ENCODE measurements around the gene PLPP4.

The PLPP4 gene

GRCh38 chr10:120553911-120554310 is 96.9 kb downstream of the PLPP4 start:
- no peak overlapping the region for H3K4me3 ChIP-seq (ENCODE audit: low read length)
- H3K9ac ChIP-seq (ENCODE audit: low read depth, low read length): no peak overlapping the region
- no peaks in the 10 kb centered on the region for H3K27me3 ChIP-seq (ENCODE audit: insufficient read depth, low read length)
- no peaks in the 10 kb centered on the region for H3K36me3 ChIP-seq (ENCODE audit: insufficient read depth, low read length)
- no peak overlapping the region for H3K27ac ChIP-seq (ENCODE audit: low read depth, low read length)
- 97% methylated on average over 2 of the region's 2 CpGs for WGBS
- peaks cover 12% of the 10 kb centered on the region for H3K9me3 ChIP-seq (ENCODE audit: insufficient read depth, low read depth, low read length)
- H3K4me1 ChIP-seq (ENCODE audit: insufficient read depth, low read length): peaks cover 26% of the 10 kb centered on the region

- H3K4me1 ChIP-seq (ENCODE audit: insufficient read depth, low read length): peaks cover 26% of the 10 kb centered on the region
- 68% methylated on average over 4 of the region's 4 CpGs for WGBS
- peaks cover 12% of the 10 kb centered on the region for H3K9me3 ChIP-seq (ENCODE audit: insufficient read depth, low read depth, low read length)
- no peak overlapping the region for H3K4me3 ChIP-seq (ENCODE audit: low read length)
- no peaks in the 10 kb centered on the region for H3K27me3 ChIP-seq (ENCODE audit: insufficient read depth, low read length)
- no peak overlapping the region for H3K9ac ChIP-seq (ENCODE audit: low read depth, low read length)
- peak overlapping the region; percentile 7; the same call in 1 of the 2 replicates for H3K27ac ChIP-seq (ENCODE audit: low read depth, low read length)
- no peaks in the 10 kb centered on the region for H3K36me3 ChIP-seq (ENCODE audit: insufficient read depth, low read length)
Measured at GRCh38 chr10:120555436-120555835, 98.4 kb downstream of the PLPP4 start.

GRCh38 chr10:120555842-120556532 is 99.0 kb downstream of the PLPP4 start:
- H3K36me3 ChIP-seq (ENCODE audit: insufficient read depth, low read length): no peaks in the 10 kb centered on the region
- peak overlapping the region; percentile 7; the same call in 1 of the 2 replicates for H3K27ac ChIP-seq (ENCODE audit: low read depth, low read length)
- peaks cover 12% of the 10 kb centered on the region for H3K9me3 ChIP-seq (ENCODE audit: insufficient read depth, low read depth, low read length)
- H3K27me3 ChIP-seq (ENCODE audit: insufficient read depth, low read length): no peaks in the 10 kb centered on the region
- no peak overlapping the region for H3K9ac ChIP-seq (ENCODE audit: low read depth, low read length)
- H3K4me3 ChIP-seq (ENCODE audit: low read length): no peak overlapping the region
- H3K4me1 ChIP-seq (ENCODE audit: insufficient read depth, low read length): peaks cover 26% of the 10 kb centered on the region
- 14% methylated on average over 2 of the region's 2 CpGs for WGBS

- no peaks in the 10 kb centered on the region for H3K36me3 ChIP-seq (ENCODE audit: insufficient read depth, low read length)
- peaks cover 12% of the 10 kb centered on the region for H3K9me3 ChIP-seq (ENCODE audit: insufficient read depth, low read depth, low read length)
- no peak overlapping the region for H3K27ac ChIP-seq (ENCODE audit: low read depth, low read length)
- H3K9ac ChIP-seq (ENCODE audit: low read depth, low read length): no peak overlapping the region
- H3K4me3 ChIP-seq (ENCODE audit: low read length): no peak overlapping the region
- peaks cover 26% of the 10 kb centered on the region for H3K4me1 ChIP-seq (ENCODE audit: insufficient read depth, low read length)
- 78% methylated on average over 4 of the region's 4 CpGs for WGBS
- H3K27me3 ChIP-seq (ENCODE audit: insufficient read depth, low read length): no peaks in the 10 kb centered on the region
Measured at GRCh38 chr10:120557311-120557710, 100.3 kb downstream of the PLPP4 start.

- H3K9ac ChIP-seq (ENCODE audit: low read depth, low read length): no peak overlapping the region
- H3K4me3 ChIP-seq (ENCODE audit: low read length): no peak overlapping the region
- H3K27ac ChIP-seq (ENCODE audit: low read depth, low read length): no peak overlapping the region
- 91% methylated on average over 11 of the region's 11 CpGs for WGBS
- peaks cover 26% of the 10 kb centered on the region for H3K4me1 ChIP-seq (ENCODE audit: insufficient read depth, low read length)
- no peaks in the 10 kb centered on the region for H3K27me3 ChIP-seq (ENCODE audit: insufficient read depth, low read length)
- no peaks in the 10 kb centered on the region for H3K9me3 ChIP-seq (ENCODE audit: insufficient read depth, low read depth, low read length)
- H3K36me3 ChIP-seq (ENCODE audit: insufficient read depth, low read length): no peaks in the 10 kb centered on the region
Measured at GRCh38 chr10:120559800-120560199, 102.8 kb downstream of the PLPP4 start.

- WGBS: 96% methylated on average over 8 of the region's 9 CpGs
Measured at GRCh38 chr10:120562956-120563355, 105.9 kb downstream of the PLPP4 start.

GRCh38 chr10:120570418-120570817 is 113.4 kb downstream of the PLPP4 start:
- Histone ChIP-seq H3K4me1 (ENCODE audit: insufficient read depth, low read length) (no peaks in the 10 kb centered on the region), H3K27ac (ENCODE audit: low read depth, low read length) (no peak overlapping the region), H3K36me3 (ENCODE audit: insufficient read depth, low read length) (no peaks in the 10 kb centered on the region), H3K9me3 (ENCODE audit: insufficient read depth, low read depth, low read length) (no peaks in the 10 kb centered on the region), H3K9ac (ENCODE audit: low read depth, low read length) (no peak overlapping the region), H3K27me3 (ENCODE audit: insufficient read depth, low read length) (no peaks in the 10 kb centered on the region), H3K4me3 (ENCODE audit: low read length) (no peak overlapping the region)
- WGBS: 85% methylated on average over 1 of the region's 2 CpGs

More at GRCh38 chr10:120562956-120563355, 105.9 kb downstream of the PLPP4 start:
- Histone ChIP-seq H3K27me3 (ENCODE audit: insufficient read depth, low read length) (no peaks in the 10 kb centered on the region), H3K4me1 (ENCODE audit: insufficient read depth, low read length) (no peaks in the 10 kb centered on the region), H3K27ac (ENCODE audit: low read depth, low read length) (no peak overlapping the region), H3K4me3 (ENCODE audit: low read length) (no peak overlapping the region), H3K9ac (ENCODE audit: low read depth, low read length) (no peak overlapping the region), H3K9me3 (ENCODE audit: insufficient read depth, low read depth, low read length) (no peaks in the 10 kb centered on the region), H3K36me3 (ENCODE audit: insufficient read depth, low read length) (no peaks in the 10 kb centered on the region)

GRCh38 chr10:120571266-120571665 is 114.2 kb downstream of the PLPP4 start:
- H3K4me3 ChIP-seq (ENCODE audit: low read length): no peak overlapping the region
- H3K27ac ChIP-seq (ENCODE audit: low read depth, low read length): no peak overlapping the region
- H3K9ac ChIP-seq (ENCODE audit: low read depth, low read length): no peak overlapping the region
- no peaks in the 10 kb centered on the region for H3K9me3 ChIP-seq (ENCODE audit: insufficient read depth, low read depth, low read length)
- H3K4me1 ChIP-seq (ENCODE audit: insufficient read depth, low read length): no peaks in the 10 kb centered on the region
- H3K27me3 ChIP-seq (ENCODE audit: insufficient read depth, low read length): no peaks in the 10 kb centered on the region
- no peaks in the 10 kb centered on the region for H3K36me3 ChIP-seq (ENCODE audit: insufficient read depth, low read length)

GRCh38 chr10:120572307-120572706 is 115.3 kb downstream of the PLPP4 start:
- no CpG with 5 or more reads among the region's 1 CpG for WGBS
- Histone ChIP-seq H3K36me3 (ENCODE audit: insufficient read depth, low read length) (no peaks in the 10 kb centered on the region), H3K9me3 (ENCODE audit: insufficient read depth, low read depth, low read length) (no peaks in the 10 kb centered on the region), H3K9ac (ENCODE audit: low read depth, low read length) (no peak overlapping the region), H3K4me1 (ENCODE audit: insufficient read depth, low read length) (no peaks in the 10 kb centered on the region), H3K4me3 (ENCODE audit: low read length) (no peak overlapping the region), H3K27me3 (ENCODE audit: insufficient read depth, low read length) (no peaks in the 10 kb centered on the region), H3K27ac (ENCODE audit: low read depth, low read length) (no peak overlapping the region)

GRCh38 chr10:120573355-120573754 is 116.3 kb downstream of the PLPP4 start:
- Histone ChIP-seq H3K4me3 (ENCODE audit: low read length) (no peak overlapping the region), H3K27me3 (ENCODE audit: insufficient read depth, low read length) (no peaks in the 10 kb centered on the region), H3K27ac (ENCODE audit: low read depth, low read length) (no peak overlapping the region), H3K9ac (ENCODE audit: low read depth, low read length) (no peak overlapping the region), H3K36me3 (ENCODE audit: insufficient read depth, low read length) (no peaks in the 10 kb centered on the region), H3K9me3 (ENCODE audit: insufficient read depth, low read depth, low read length) (no peaks in the 10 kb centered on the region), H3K4me1 (ENCODE audit: insufficient read depth, low read length) (no peaks in the 10 kb centered on the region)
- 97% methylated on average over 2 of the region's 2 CpGs for WGBS

GRCh38 chr10:120574981-120575380 is 118.0 kb downstream of the PLPP4 start:
- Histone ChIP-seq H3K4me1 (ENCODE audit: insufficient read depth, low read length) (no peaks in the 10 kb centered on the region), H3K4me3 (ENCODE audit: low read length) (no peak overlapping the region), H3K9me3 (ENCODE audit: insufficient read depth, low read depth, low read length) (no peaks in the 10 kb centered on the region), H3K9ac (ENCODE audit: low read depth, low read length) (no peak overlapping the region), H3K27me3 (ENCODE audit: insufficient read depth, low read length) (no peaks in the 10 kb centered on the region), H3K36me3 (ENCODE audit: insufficient read depth, low read length) (no peaks in the 10 kb centered on the region), H3K27ac (ENCODE audit: low read depth, low read length) (no peak overlapping the region)
- WGBS: 91% methylated on average over 13 of the region's 13 CpGs

- Histone ChIP-seq H3K27ac (ENCODE audit: low read depth, low read length) (no peak overlapping the region), H3K36me3 (ENCODE audit: insufficient read depth, low read length) (no peaks in the 10 kb centered on the region), H3K9me3 (ENCODE audit: insufficient read depth, low read depth, low read length) (no peaks in the 10 kb centered on the region), H3K9ac (ENCODE audit: low read depth, low read length) (no peak overlapping the region), H3K4me1 (ENCODE audit: insufficient read depth, low read length) (no peaks in the 10 kb centered on the region), H3K27me3 (ENCODE audit: insufficient read depth, low read length) (no peaks in the 10 kb centered on the region), H3K4me3 (ENCODE audit: low read length) (no peak overlapping the region)
- WGBS: 98% methylated on average over 3 of the region's 3 CpGs
Measured at GRCh38 chr10:120575411-120575810, 118.4 kb downstream of the PLPP4 start.

Measured in HUES64 (cell line).